ENCODE data around the gene RACGAP1. TPM values are rescaled to one million over a fixed set of nuclear protein-coding genes. Genes with fewer than 3 reads are reported as not detected.

The RACGAP1 gene
- total and polyA plus RNA-seq, 2 experiments from 2014 or later, result 19.0 to 52.8 TPM

DNA sequence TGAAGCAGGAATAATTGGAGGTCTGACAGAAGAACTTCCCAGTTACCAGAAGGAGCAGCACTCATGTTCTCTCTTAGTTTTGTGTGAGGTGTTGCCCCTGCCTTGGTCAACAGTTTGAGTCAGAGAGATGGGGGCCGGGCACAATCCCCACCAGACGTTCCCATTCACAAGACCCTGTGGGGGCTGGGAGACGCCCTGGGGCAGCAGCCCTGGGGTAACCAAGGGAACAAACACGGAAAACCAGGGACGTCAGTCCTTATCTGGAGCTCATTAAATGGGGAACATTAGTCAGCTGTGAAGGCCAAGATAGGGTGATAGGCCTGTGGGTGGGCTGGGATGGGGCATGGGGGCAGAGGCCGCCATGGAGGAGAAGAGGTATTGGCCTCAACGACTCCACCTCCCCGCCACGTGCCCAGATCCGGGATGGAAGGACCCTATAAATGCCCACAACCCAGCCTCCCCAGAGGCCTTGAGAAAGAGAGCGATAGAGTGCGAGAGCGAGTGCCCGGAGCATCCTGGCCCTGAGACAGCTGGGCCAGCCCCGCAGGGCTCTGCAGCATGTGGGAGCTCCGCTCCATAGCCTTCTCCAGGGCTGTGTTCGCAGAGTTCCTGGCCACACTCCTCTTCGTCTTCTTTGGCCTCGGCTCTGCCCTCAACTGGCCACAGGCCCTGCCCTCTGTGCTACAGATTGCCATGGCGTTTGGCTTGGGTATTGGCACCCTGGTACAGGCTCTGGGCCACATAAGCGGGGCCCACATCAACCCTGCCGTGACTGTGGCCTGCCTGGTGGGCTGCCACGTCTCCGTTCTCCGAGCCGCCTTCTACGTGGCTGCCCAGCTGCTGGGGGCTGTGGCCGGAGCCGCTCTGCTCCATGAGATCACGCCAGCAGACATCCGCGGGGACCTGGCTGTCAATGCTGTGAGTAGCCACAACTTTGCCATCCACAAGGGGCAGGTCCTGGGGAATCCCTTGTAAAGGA is 74.7 kb downstream of the RACGAP1 start, which contains the start of gene AQP2:
Gene AQP2 (plus strand): TSS at position 465 of the 979 bp plus-strand sequence. CDS start 94 bp downstream, at position 559.
- no peak for ATAC-seq

DNA sequence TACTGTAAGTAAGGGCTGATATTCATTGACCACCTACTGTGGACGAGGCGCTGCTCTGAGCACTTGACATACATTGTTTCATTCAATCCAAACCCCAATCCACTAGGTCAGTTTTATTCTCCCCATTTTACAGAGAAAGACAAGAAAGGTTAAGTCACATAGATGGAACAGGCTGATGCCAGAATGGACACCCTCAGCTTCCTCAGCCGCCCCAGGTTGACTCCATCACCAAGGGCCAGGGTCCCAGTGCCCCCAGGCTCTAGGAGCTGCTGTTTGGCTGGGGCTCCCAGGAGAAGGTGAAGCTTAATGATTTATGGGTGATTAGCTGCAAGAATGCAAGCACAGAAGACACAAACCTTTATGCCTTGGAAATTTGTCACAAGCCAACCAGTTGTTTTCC is 75.4 kb downstream of the RACGAP1 start:
- Histone ChIP-seq H3K9me2 (ENCODE audit: insufficient read depth) (no peaks in the 10 kb centered on the region), H3F3A (replicated peaks; ENCODE audit: low read depth) (no peaks in the 10 kb centered on the region), H3K4me3 (no peak overlapping the region), H3K27me3 (ENCODE audit: insufficient read depth) (peaks cover 6% of the 10 kb centered on the region), H3K79me2 (replicated peaks; ENCODE audit: insufficient read depth) (no peaks in the 10 kb centered on the region), H3K36me3 (ENCODE audit: insufficient read depth) (no peaks in the 10 kb centered on the region), H3K4me2 (no peak overlapping the region), H3K4me1 (ENCODE audit: insufficient read depth) (peaks cover 31% of the 10 kb centered on the region), H4K20me1 (replicated peaks; ENCODE audit: insufficient read depth) (no peaks in the 10 kb centered on the region), H3K27ac (ENCODE audit: low read depth) (no peak overlapping the region), H2AFZ (no peak overlapping the region; the same call in 1 of the 2 replicates)
- Mint-ChIP-seq H3K9me3 (no peaks in the 10 kb centered on the region), H3K4me1 (peaks cover 29% of the 10 kb centered on the region), H3K27me3 (ENCODE audit: insufficient read depth, low read depth, poor library complexity) (peaks cover 15% of the 10 kb centered on the region), H3K36me3 (ENCODE audit: low read depth) (no peaks in the 10 kb centered on the region), H3K27ac (no peak overlapping the region), H3K4me3 (no peak overlapping the region)
- DNase-seq (ENCODE audit: low spot score) (no peak), ATAC-seq (no peak)
- TF ChIP-seq, protein P1, sequence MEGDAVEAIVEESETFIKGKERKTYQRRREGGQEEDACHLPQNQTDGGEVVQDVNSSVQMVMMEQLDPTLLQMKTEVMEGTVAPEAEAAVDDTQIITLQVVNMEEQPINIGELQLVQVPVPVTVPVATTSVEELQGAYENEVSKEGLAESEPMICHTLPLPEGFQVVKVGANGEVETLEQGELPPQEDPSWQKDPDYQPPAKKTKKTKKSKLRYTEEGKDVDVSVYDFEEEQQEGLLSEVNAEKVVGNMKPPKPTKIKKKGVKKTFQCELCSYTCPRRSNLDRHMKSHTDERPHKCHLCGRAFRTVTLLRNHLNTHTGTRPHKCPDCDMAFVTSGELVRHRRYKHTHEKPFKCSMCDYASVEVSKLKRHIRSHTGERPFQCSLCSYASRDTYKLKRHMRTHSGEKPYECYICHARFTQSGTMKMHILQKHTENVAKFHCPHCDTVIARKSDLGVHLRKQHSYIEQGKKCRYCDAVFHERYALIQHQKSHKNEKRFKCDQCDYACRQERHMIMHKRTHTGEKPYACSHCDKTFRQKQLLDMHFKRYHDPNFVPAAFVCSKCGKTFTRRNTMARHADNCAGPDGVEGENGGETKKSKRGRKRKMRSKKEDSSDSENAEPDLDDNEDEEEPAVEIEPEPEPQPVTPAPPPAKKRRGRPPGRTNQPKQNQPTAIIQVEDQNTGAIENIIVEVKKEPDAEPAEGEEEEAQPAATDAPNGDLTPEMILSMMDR (conservative IDR thresholded peaks at IDR 0.05; ENCODE audit: low read depth in 2 of 2), result no peak
- TF ChIP-seq ZNF114 (CRISPR knock-in tag; IDR thresholded peaks at IDR 0.05) (no peak), NANOG (IDR thresholded peaks at IDR 0.05; ENCODE audit: borderline replicate concordance) (no peak), POLR2AphosphoS5 (IDR thresholded peaks at IDR 0.05; ENCODE audit: low read depth) (no peak), EZH2phosphoT487 (IDR thresholded peaks at IDR 0.05; ENCODE audit: unreplicated experiment) (no peak), STAT1 (IDR thresholded peaks at IDR 0.05; ENCODE audit: unreplicated experiment) (no peak), EZH2 (IDR thresholded peaks at IDR 0.05; ENCODE audit: low read depth, unreplicated experiment) (no peak)
- TF ChIP-seq, protein P2, sequence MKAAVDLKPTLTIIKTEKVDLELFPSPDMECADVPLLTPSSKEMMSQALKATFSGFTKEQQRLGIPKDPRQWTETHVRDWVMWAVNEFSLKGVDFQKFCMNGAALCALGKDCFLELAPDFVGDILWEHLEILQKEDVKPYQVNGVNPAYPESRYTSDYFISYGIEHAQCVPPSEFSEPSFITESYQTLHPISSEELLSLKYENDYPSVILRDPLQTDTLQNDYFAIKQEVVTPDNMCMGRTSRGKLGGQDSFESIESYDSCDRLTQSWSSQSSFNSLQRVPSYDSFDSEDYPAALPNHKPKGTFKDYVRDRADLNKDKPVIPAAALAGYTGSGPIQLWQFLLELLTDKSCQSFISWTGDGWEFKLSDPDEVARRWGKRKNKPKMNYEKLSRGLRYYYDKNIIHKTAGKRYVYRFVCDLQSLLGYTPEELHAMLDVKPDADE (IDR thresholded peaks at IDR 0.05), result no peak
- TF ChIP-seq, protein P3, sequence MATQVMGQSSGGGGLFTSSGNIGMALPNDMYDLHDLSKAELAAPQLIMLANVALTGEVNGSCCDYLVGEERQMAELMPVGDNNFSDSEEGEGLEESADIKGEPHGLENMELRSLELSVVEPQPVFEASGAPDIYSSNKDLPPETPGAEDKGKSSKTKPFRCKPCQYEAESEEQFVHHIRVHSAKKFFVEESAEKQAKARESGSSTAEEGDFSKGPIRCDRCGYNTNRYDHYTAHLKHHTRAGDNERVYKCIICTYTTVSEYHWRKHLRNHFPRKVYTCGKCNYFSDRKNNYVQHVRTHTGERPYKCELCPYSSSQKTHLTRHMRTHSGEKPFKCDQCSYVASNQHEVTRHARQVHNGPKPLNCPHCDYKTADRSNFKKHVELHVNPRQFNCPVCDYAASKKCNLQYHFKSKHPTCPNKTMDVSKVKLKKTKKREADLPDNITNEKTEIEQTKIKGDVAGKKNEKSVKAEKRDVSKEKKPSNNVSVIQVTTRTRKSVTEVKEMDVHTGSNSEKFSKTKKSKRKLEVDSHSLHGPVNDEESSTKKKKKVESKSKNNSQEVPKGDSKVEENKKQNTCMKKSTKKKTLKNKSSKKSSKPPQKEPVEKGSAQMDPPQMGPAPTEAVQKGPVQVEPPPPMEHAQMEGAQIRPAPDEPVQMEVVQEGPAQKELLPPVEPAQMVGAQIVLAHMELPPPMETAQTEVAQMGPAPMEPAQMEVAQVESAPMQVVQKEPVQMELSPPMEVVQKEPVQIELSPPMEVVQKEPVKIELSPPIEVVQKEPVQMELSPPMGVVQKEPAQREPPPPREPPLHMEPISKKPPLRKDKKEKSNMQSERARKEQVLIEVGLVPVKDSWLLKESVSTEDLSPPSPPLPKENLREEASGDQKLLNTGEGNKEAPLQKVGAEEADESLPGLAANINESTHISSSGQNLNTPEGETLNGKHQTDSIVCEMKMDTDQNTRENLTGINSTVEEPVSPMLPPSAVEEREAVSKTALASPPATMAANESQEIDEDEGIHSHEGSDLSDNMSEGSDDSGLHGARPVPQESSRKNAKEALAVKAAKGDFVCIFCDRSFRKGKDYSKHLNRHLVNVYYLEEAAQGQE (IDR thresholded peaks at IDR 0.05; ENCODE audit: unreplicated experiment), result no peak

More for the DNA sequence above, 74.7 kb downstream of the RACGAP1 start, which contains the start of gene AQP2:
- Histone ChIP-seq H4K20me1 (replicated peaks; ENCODE audit: insufficient read depth) (no peaks in the 10 kb centered on the region), H3F3A (replicated peaks; ENCODE audit: low read depth) (no peaks in the 10 kb centered on the region), H3K27me3 (ENCODE audit: insufficient read depth) (peaks cover 13% of the 10 kb centered on the region), H3K4me2 (no peak within 1 kb of the TSS), H3K27ac (ENCODE audit: low read depth) (no peak within 1 kb of the TSS), H3K4me3 (no peak within 1 kb of the TSS), H2AFZ (no peak within 1 kb of the TSS; the same call in 1 of the 2 replicates), H3K4me1 (ENCODE audit: insufficient read depth) (peaks cover 30% of the 10 kb centered on the region), H3K9me2 (ENCODE audit: insufficient read depth) (no peaks in the 10 kb centered on the region), H3K79me2 (replicated peaks; ENCODE audit: insufficient read depth) (no peaks in the 10 kb centered on the region), H3K36me3 (ENCODE audit: insufficient read depth) (no peaks in the 10 kb centered on the region)
- H3K4me1 Mint-ChIP-seq, result peaks cover 24% of the 10 kb centered on the region
- no peak within 1 kb of the TSS for H3K27ac Mint-ChIP-seq
- H3K36me3 Mint-ChIP-seq (ENCODE audit: low read depth), result no peaks in the 10 kb centered on the region
- no peaks in the 10 kb centered on the region for H3K9me3 Mint-ChIP-seq
- DNase-seq (ENCODE audit: low spot score), result no peak
- peaks cover 8% of the 10 kb centered on the region for H3K27me3 Mint-ChIP-seq (ENCODE audit: insufficient read depth, low read depth, poor library complexity)
- no peak within 1 kb of the TSS for H3K4me3 Mint-ChIP-seq
- TF ChIP-seq NANOG (IDR thresholded peaks at IDR 0.05; ENCODE audit: borderline replicate concordance), result no peak

All from GM23338 (cell line).